Suprapubic skin (tissue), 4 donors: ENCODE measurements around the gene NRG3. TPM values are rescaled to one million over a fixed set of nuclear protein-coding genes. Genes with fewer than 3 reads are reported as not detected.

Experiments
- DNase-seq, 2 donors: peaks; one replicate each; pipeline ENCODE4 v3.0.0-alpha.2; 2019; ENCODE audit warnings: low spot score in 2 of 2
- H3K27ac ChIP-seq: fragments of 200-600 bp; sonication (generic); one replicate; pipeline ENCODE4 v1.5.1; 2019
- H3K27me3 ChIP-seq: fragments of 200-600 bp; sonication (generic); one replicate; pipeline ENCODE4 v1.5.1; 2019
- H3K36me3 ChIP-seq: fragments of 200-600 bp; sonication (generic); one replicate; pipeline ENCODE4 v1.5.1; 2019
- H3K4me1 ChIP-seq: fragments of 200-600 bp; sonication (generic); one replicate; pipeline ENCODE4 v1.5.1; 2019
- H3K4me3 ChIP-seq: fragments of 200-600 bp; sonication (generic); one replicate; pipeline ENCODE4 v1.5.1; 2019; ENCODE audit warnings: mild to moderate bottlenecking
- H3K9me3 ChIP-seq: fragments of 200-600 bp; sonication (generic); one replicate; pipeline ENCODE4 v1.5.1; 2019
- EP300 ChIP-seq: sonication (generic); formaldehyde crosslinking; IDR thresholded peaks from one replicate; pipeline ENCODE4 v1.6.1; 2017; ENCODE audit warnings: antibody characterized with exemption
- POLR2A ChIP-seq, 2 donors: fragments of 450-650 bp; IDR thresholded peaks; one replicate each; pipeline ENCODE4 v1.6.1; 2017; ENCODE audit warnings: antibody characterized with exemption in 2 of 2, mild to moderate bottlenecking in 2 of 2, moderate library complexity in 2 of 2
- POLR2AphosphoS5 ChIP-seq, 3 donors: sonication (generic); formaldehyde crosslinking; IDR thresholded peaks; one replicate each; pipeline ENCODE4 v1.6.1; 2017; ENCODE audit warnings: antibody characterized with exemption in 3 of 3
- WGBS: methylation state at CpG from one replicate; pipeline ENCODE4 v1.1.5; 2018; 5-methylcytosine and 5-hydroxymethylcytosine counted together
- total RNA-seq, 4 donors: library from RNA; depleted of rRNA; stranded (reverse); fragments of >200 nt; gene quantifications; one replicate each; pipeline ENCODE4 v1.1.0, GENCODE V29; 2016
- TF ChIP-seq, protein P1 (sequence below), 2 donors: fragments of 200-600 bp in 1 of 2; fragments of 450-650 bp in 1 of 2; sonication (generic) in 1 of 2; IDR thresholded peaks; one replicate each; pipeline ENCODE4 v1.5.1; 2016 to 2019; ENCODE audit warnings: antibody characterized with exemption in 2 of 2, mild to moderate bottlenecking in 1 of 2, moderate library complexity in 1 of 2

NRG3 gene
- total RNA-seq, 4 donors from 2014 or later: 0.65 to 3.5 (median 1.3) TPM

DNA sequence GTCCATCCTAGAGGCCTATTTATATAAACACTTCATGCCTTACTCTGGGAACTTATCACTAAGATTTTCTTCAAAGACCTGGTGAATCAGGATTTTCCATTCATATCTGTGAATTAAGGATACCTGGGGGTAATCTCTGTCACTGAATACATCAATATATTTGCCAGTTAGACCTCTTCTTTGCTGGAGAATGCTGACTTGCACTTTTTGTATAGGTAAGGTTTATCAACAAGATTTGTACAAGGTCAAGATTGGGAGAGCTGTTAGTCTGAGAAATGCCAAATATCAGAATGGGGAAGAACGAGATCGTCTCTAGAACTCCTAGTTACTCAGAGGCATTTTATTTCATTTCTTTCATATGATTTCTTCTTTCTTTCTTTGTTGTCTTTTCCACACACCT, 1060.0 kb downstream of the NRG3 start:
- no peak overlapping the region for H3K4me3 ChIP-seq
- 86% methylated on average over 2 of the region's 2 CpGs for WGBS
- no peaks in the 10 kb centered on the region for H3K27me3 ChIP-seq
- no peaks in the 10 kb centered on the region for H3K9me3 ChIP-seq
- no peak for DNase-seq
- no peaks in the 10 kb centered on the region for H3K36me3 ChIP-seq
- no peak overlapping the region for H3K27ac ChIP-seq
- no peaks in the 10 kb centered on the region for H3K4me1 ChIP-seq
- TF ChIP-seq POLR2A (IDR thresholded peaks at IDR 0.05): no peak
- TF ChIP-seq, protein P1, sequence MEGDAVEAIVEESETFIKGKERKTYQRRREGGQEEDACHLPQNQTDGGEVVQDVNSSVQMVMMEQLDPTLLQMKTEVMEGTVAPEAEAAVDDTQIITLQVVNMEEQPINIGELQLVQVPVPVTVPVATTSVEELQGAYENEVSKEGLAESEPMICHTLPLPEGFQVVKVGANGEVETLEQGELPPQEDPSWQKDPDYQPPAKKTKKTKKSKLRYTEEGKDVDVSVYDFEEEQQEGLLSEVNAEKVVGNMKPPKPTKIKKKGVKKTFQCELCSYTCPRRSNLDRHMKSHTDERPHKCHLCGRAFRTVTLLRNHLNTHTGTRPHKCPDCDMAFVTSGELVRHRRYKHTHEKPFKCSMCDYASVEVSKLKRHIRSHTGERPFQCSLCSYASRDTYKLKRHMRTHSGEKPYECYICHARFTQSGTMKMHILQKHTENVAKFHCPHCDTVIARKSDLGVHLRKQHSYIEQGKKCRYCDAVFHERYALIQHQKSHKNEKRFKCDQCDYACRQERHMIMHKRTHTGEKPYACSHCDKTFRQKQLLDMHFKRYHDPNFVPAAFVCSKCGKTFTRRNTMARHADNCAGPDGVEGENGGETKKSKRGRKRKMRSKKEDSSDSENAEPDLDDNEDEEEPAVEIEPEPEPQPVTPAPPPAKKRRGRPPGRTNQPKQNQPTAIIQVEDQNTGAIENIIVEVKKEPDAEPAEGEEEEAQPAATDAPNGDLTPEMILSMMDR (IDR thresholded peaks at IDR 0.05): no peak
- TF ChIP-seq EP300: no peak
- TF ChIP-seq POLR2AphosphoS5 (IDR thresholded peaks at IDR 0.05): no peak

DNA sequence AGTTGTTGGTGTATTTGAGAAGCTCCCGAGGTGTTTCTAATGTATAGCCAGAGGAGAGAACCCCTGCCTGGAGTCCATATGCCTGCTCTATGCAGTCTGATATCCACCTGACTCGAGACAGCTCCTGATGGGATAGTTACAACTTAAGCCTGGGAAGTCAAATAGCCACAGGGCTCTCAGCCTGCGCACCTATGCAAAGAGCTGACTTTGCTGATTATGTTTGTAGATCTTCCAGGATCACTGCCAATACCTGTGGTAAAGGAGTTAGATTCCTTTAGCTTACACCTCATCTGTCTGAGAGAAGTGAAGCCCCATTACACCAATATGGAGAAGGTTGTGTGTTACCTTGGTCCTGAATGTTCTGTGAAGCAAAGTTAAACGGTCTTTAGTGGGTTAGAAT, 1063.3 kb downstream of the NRG3 start:
- H3K4me3 ChIP-seq: no peak overlapping the region
- DNase-seq: no peak
- WGBS: 79% methylated on average over 4 of the region's 4 CpGs
- no peaks in the 10 kb centered on the region for H3K9me3 ChIP-seq
- no peaks in the 10 kb centered on the region for H3K27me3 ChIP-seq
- no peak for TF ChIP-seq POLR2A (IDR thresholded peaks at IDR 0.05)
- TF ChIP-seq POLR2AphosphoS5 (IDR thresholded peaks at IDR 0.05): no peak
- TF ChIP-seq, protein P1 (IDR thresholded peaks at IDR 0.05): no peak
- no peak for TF ChIP-seq EP300
- H3K27ac ChIP-seq: no peak overlapping the region
- no peaks in the 10 kb centered on the region for H3K4me1 ChIP-seq
- H3K36me3 ChIP-seq: no peaks in the 10 kb centered on the region

DNA sequence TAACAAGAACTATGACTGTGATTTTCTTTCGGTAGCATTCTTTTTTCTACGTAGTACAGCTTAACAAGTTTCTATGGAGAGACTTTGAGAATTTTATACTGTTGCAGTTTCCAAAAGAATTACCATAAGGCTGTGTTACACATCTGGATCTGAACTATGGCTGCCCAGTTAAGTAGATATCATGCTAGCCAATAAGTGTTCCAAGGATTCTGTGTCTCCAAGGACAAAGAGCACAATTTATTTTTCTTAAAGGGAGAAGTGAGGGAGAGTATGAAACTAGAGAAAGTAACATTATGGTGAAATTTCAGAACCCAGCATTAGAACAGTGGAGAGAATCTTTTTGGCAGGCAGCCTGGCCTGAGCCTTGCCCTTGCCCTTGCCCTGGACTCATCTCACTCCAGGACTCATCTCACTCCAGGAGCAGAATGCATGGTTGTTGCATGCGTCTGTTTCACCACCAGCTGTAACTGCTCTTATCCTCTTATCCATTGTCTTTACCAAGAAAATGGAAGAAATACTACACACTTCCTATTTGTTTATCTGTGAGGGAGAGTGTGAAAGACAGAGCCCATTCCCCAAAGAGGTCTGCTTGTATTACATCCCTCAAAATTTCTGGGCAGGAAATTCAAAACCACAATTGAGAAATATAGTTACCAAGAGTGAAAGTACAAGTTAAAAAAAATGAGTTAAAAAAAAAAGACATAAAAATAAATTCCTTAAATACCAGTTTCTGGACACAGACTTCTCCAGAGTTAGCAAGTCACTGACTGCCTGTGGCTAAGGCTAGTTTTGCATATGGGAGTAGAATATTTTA, 1067.5 kb downstream of the NRG3 start:
- Histone ChIP-seq H3K4me1 (no peaks in the 10 kb centered on the region), H3K9me3 (no peaks in the 10 kb centered on the region), H3K4me3 (no peak overlapping the region), H3K27me3 (no peaks in the 10 kb centered on the region), H3K27ac (no peak overlapping the region), H3K36me3 (no peaks in the 10 kb centered on the region)
- WGBS: 78% methylated on average over 3 of the region's 3 CpGs
- no peak for DNase-seq
- TF ChIP-seq POLR2A (IDR thresholded peaks at IDR 0.05) (no peak), EP300 (no peak), POLR2AphosphoS5 (IDR thresholded peaks at IDR 0.05) (no peak)
- TF ChIP-seq, protein P1 (IDR thresholded peaks at IDR 0.05): no peak

DNA sequence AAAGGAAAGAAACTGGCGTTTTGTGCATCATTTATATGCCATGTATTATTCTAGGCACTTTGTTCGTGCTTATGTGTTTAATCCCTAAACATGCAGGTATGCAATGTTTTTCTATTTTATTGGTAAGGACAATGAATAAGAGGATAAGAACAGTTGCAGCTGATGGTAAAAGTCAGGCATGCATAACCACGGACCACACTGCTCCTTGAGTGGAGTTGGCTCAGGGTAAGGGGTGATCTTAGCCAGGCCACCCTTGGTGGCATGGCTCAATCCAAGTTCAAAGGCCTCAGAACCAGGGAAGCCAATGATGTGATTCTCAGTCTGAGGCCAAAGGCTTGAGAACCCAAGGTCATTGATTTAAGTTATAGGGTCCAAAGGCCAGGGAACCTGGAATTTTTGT, 1068.1 kb downstream of the NRG3 start:
- TF ChIP-seq POLR2A (IDR thresholded peaks at IDR 0.05) (no peak), EP300 (no peak), POLR2AphosphoS5 (IDR thresholded peaks at IDR 0.05) (no peak)
- TF ChIP-seq, protein P1 (IDR thresholded peaks at IDR 0.05): no peak
- Histone ChIP-seq H3K4me3 (no peak overlapping the region), H3K36me3 (no peaks in the 10 kb centered on the region), H3K27ac (no peak overlapping the region), H3K9me3 (no peaks in the 10 kb centered on the region), H3K4me1 (no peaks in the 10 kb centered on the region), H3K27me3 (no peaks in the 10 kb centered on the region)
- DNase-seq: no peak
- 73% methylated on average over 3 of the region's 3 CpGs for WGBS

DNA sequence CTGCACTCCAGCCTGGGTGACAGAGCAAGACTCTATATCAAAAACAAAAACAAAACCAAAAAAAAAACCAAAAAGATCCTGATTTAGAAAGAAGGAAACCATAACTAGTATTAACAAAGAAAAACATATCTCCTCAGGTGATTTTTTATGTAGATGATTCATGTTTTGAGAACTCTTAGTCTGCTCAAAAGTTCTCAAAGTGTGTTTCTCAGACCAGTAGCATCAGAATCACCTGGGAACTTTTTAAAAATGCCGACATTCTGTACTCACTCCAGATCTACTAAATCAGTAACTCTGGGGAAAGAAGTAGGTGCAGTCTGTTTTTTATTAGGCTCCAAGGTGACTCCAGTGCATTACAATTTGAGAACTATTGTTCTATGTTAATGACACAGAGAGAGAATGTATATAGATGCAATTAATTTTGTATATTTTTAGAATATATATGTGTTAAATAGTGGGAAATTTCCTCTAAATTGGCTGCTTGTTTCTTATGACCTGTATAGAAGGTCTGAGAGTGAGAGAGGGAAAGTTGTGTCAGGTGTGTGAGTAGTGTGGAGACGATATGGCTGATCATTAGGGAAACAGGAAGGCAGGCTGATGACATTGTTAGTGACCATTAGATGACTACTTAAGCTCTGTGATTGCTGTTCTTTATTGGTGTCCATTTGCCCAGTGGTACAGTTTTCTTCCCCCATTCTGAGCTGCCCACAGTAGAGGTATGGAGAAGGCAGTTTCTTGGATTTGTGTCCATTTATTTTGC, 1075.0 kb downstream of the NRG3 start:
- no peak for DNase-seq
- H3K4me1 ChIP-seq: no peaks in the 10 kb centered on the region
- H3K4me3 ChIP-seq: no peak overlapping the region
- H3K36me3 ChIP-seq: no peaks in the 10 kb centered on the region
- TF ChIP-seq EP300: no peak
- no peak for TF ChIP-seq POLR2AphosphoS5 (IDR thresholded peaks at IDR 0.05)
- TF ChIP-seq POLR2A (IDR thresholded peaks at IDR 0.05): no peak
- TF ChIP-seq, protein P1 (IDR thresholded peaks at IDR 0.05): no peak
- 70% methylated on average over 2 of the region's 2 CpGs for WGBS
- H3K9me3 ChIP-seq: no peaks in the 10 kb centered on the region
- H3K27ac ChIP-seq: no peak overlapping the region
- no peaks in the 10 kb centered on the region for H3K27me3 ChIP-seq
